ENCODE measurements around the gene LRRK1. TPM values are rescaled to one million over a fixed set of nuclear protein-coding genes. Genes with fewer than 3 reads are reported as not detected.

LRRK1 gene
- total RNA-seq, 1 donor from 2014 or later: not detected

GRCh38 chr15:101018016-101018415, 98.9 kb downstream of the LRRK1 start:
- Histone ChIP-seq H3K9ac (no peak overlapping the region), H3F3A (ENCODE audit: low read depth) (peaks cover 6% of the 10 kb centered on the region), H3K4me1 (peaks cover 14% of the 10 kb centered on the region), H3K27ac (no peak overlapping the region), H3K27me3 (no peaks in the 10 kb centered on the region), H3K9me3 (ENCODE audit: low read depth) (no peaks in the 10 kb centered on the region), H2AFZ (replicated peaks) (no peak overlapping the region), H3K4me3 (no peak overlapping the region), H3K79me2 (ENCODE audit: low read depth) (no peaks in the 10 kb centered on the region), H3K36me3 (no peaks in the 10 kb centered on the region), H3K4me2 (no peak overlapping the region), H4K20me1 (ENCODE audit: low read depth) (no peaks in the 10 kb centered on the region)
- TF ChIP-seq EZH2 (IDR thresholded peaks at IDR 0.05) (no peak), EZH2phosphoT487 (IDR thresholded peaks at IDR 0.05) (no peak), CTCF (IDR thresholded peaks at IDR 0.05) (no peak)
- no peaks in the 10 kb centered on the region for H3K9me3 Mint-ChIP-seq
- H3K27ac Mint-ChIP-seq: no peak overlapping the region
- no peak for DNase-seq (ENCODE audit: low spot score)
- H3K27me3 Mint-ChIP-seq (ENCODE audit: insufficient read depth, low read depth): peaks cover 3% of the 10 kb centered on the region
- H3K4me1 Mint-ChIP-seq: peaks cover 40% of the 10 kb centered on the region
- no peak overlapping the region for H3K4me3 Mint-ChIP-seq
- no peaks in the 10 kb centered on the region for H3K36me3 Mint-ChIP-seq

DNA sequence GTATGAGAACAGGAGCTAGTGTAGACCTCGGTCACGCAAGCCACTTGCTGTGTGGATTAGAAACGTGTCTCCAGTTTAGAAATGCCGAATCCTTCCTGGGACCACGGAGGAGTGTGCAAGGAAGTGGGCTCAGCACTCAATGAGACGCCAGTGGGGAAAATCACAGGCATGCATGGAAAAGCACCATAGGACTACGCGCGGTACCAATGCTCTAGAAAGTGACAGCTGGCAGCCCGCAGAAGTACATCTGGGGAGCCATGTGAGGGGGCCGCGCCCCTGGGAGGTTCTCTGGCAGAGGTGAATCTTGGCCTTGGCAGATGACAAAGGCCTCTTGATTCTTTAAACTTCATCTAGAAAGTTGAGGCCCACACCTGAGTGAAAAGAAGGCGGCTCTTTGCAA, 99.3 kb downstream of the LRRK1 start:
- peaks cover 6% of the 10 kb centered on the region for H3F3A ChIP-seq (ENCODE audit: low read depth)
- H2AFZ ChIP-seq (replicated peaks): no peak overlapping the region
- H3K9ac ChIP-seq: no peak overlapping the region
- no peak for DNase-seq (ENCODE audit: low spot score)
- no peaks in the 10 kb centered on the region for H3K36me3 ChIP-seq
- Mint-ChIP-seq H3K27ac (no peak overlapping the region), H3K36me3 (no peaks in the 10 kb centered on the region), H3K9me3 (no peaks in the 10 kb centered on the region), H3K4me3 (no peak overlapping the region), H3K4me1 (peaks cover 39% of the 10 kb centered on the region), H3K27me3 (ENCODE audit: insufficient read depth, low read depth) (no peaks in the 10 kb centered on the region)
- no peaks in the 10 kb centered on the region for H3K79me2 ChIP-seq (ENCODE audit: low read depth)
- no peaks in the 10 kb centered on the region for H4K20me1 ChIP-seq (ENCODE audit: low read depth)
- H3K27me3 ChIP-seq: no peaks in the 10 kb centered on the region
- H3K4me3 ChIP-seq: no peak overlapping the region
- H3K4me2 ChIP-seq: no peak overlapping the region
- TF ChIP-seq CTCF (IDR thresholded peaks at IDR 0.05) (no peak), EZH2 (IDR thresholded peaks at IDR 0.05) (no peak), EZH2phosphoT487 (IDR thresholded peaks at IDR 0.05) (no peak)
- H3K4me1 ChIP-seq: peaks cover 14% of the 10 kb centered on the region
- H3K9me3 ChIP-seq (ENCODE audit: low read depth): no peaks in the 10 kb centered on the region
- H3K27ac ChIP-seq: no peak overlapping the region

DNA sequence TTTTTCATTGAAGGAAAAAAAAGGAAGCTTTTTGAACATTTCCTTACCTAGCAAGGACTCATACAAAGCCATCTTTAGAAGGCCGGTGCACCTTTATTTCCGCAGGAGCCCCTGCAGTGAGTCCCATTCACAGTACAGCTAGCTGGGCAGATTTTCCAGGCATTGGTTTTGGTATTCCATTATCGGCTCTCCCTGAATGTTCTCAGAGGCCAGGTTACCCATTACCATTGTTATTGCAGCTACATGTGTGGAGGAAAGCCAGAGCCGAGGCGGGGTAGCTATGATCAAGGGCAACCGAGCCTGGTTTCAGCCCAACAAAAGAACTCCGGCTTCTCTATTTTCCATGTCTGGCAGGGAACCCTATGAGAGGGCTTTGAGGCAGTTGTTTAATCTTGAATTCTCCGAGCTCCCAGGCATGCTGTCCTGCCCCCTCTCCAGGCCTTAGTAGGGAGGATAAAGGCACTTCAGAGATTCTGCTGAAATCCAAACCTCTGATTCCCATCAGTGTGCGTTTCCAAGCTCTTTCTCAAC, 100.3 kb downstream of the LRRK1 start:
- H2AFZ ChIP-seq (replicated peaks): no peak overlapping the region
- no peaks in the 10 kb centered on the region for H3K79me2 ChIP-seq (ENCODE audit: low read depth)
- peaks cover 6% of the 10 kb centered on the region for H3F3A ChIP-seq (ENCODE audit: low read depth)
- peak overlapping the region; percentile 8 for H3K4me3 Mint-ChIP-seq
- H3K36me3 ChIP-seq: no peaks in the 10 kb centered on the region
- H3K4me1 Mint-ChIP-seq: peaks cover 38% of the 10 kb centered on the region
- TF ChIP-seq CTCF (IDR thresholded peaks at IDR 0.05) (no peak), EZH2 (IDR thresholded peaks at IDR 0.05) (no peak), EZH2phosphoT487 (IDR thresholded peaks at IDR 0.05) (no peak)
- no peak for DNase-seq (ENCODE audit: low spot score)
- no peaks in the 10 kb centered on the region for H3K9me3 ChIP-seq (ENCODE audit: low read depth)
- H3K27me3 ChIP-seq: no peaks in the 10 kb centered on the region
- H3K4me3 ChIP-seq: no peak overlapping the region
- H3K9ac ChIP-seq: no peak overlapping the region
- H3K4me2 ChIP-seq: peak overlapping the region; percentile 23
- H3K4me1 ChIP-seq: peaks cover 11% of the 10 kb centered on the region
- no peak overlapping the region for H3K27ac Mint-ChIP-seq
- no peak overlapping the region for H3K27ac ChIP-seq
- no peaks in the 10 kb centered on the region for H3K36me3 Mint-ChIP-seq
- H3K9me3 Mint-ChIP-seq: no peaks in the 10 kb centered on the region
- no peaks in the 10 kb centered on the region for H3K27me3 Mint-ChIP-seq (ENCODE audit: insufficient read depth, low read depth)
- no peaks in the 10 kb centered on the region for H4K20me1 ChIP-seq (ENCODE audit: low read depth)

All from neural progenitor cell (in vitro differentiated cells).